ENCODE measurements around the gene PTPN4. TPM values are rescaled to one million over a fixed set of nuclear protein-coding genes. Genes with fewer than 3 reads are reported as not detected.

PTPN4 gene
- polyA plus RNA-seq, 1 experiment: 11.8 TPM

DNA sequence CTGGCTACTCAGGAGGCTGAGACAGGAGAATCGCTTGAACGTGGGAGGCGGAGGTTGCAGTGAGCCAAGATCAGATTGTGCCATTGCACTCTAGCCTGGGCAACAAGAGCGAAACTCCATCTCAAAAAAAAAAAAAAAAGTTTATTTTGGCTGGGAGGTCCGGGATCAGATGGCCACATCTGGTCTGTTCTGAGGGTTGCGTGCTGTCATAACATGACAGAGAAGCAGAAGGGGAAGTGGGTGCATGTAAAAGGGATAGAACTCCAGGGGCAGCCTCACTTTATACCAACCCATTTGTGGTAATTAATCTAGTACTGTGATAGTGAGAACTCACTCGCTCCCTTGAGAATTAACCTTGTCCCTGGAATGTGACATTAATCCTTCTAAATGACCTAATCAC lies 101.2 kb downstream of the PTPN4 start:
- TF ChIP-seq, protein P1, sequence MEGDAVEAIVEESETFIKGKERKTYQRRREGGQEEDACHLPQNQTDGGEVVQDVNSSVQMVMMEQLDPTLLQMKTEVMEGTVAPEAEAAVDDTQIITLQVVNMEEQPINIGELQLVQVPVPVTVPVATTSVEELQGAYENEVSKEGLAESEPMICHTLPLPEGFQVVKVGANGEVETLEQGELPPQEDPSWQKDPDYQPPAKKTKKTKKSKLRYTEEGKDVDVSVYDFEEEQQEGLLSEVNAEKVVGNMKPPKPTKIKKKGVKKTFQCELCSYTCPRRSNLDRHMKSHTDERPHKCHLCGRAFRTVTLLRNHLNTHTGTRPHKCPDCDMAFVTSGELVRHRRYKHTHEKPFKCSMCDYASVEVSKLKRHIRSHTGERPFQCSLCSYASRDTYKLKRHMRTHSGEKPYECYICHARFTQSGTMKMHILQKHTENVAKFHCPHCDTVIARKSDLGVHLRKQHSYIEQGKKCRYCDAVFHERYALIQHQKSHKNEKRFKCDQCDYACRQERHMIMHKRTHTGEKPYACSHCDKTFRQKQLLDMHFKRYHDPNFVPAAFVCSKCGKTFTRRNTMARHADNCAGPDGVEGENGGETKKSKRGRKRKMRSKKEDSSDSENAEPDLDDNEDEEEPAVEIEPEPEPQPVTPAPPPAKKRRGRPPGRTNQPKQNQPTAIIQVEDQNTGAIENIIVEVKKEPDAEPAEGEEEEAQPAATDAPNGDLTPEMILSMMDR (IDR thresholded peaks at IDR 0.05; ENCODE audit: insufficient read depth, low read depth, low read length): no peak
- Histone ChIP-seq H3K27me3 (ENCODE audit: control insufficient read depth, insufficient read depth, low read length) (no peaks in the 10 kb centered on the region), H3K36me3 (ENCODE audit: control insufficient read depth, insufficient read depth, low read length) (no peaks in the 10 kb centered on the region), H3K4me3 (ENCODE audit: low read depth, low read length) (no peak overlapping the region)
- DNase-seq (ENCODE audit: low read depth): no peak
- ChIA-PET CTCF (no interaction called here), POLR2A (no interaction called here)

DNA sequence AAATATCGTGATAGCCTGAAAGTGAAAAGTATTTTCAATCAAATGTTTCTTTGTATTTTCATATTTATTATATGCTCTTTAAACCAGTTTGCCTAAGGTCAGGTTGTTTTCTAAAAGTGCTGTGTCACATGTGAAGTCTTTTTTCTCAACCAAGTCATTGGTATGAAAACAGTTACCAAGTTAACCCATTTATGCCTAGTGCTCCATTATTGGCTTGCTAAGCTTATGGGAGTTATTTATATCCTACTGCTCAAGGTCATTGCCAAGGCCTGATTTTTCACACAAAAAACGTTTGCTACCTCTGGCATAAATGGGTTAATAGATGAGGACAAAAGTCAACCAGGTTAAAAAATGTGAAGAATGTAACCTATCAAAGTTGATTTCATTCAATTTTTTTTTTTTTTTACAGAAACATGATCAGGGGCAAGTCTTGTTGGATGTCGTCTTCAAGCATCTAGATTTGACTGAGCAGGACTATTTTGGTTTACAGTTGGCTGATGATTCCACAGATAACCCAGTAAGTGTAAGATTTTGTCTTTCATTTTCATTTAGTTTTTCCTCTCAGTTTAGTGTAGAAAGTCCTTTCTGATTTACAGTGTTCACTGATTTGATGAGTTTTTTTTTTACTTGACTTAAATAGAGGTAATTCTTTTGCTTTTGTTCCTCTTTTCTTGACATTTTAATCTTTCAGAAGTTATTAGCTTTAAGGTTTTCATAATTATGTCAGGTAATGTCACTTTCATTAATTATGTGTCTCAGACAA lies 102.6 kb downstream of the PTPN4 start:
- Histone ChIP-seq H3K27me3 (ENCODE audit: control insufficient read depth, insufficient read depth, low read length) (no peaks in the 10 kb centered on the region), H3K36me3 (ENCODE audit: control insufficient read depth, insufficient read depth, low read length) (no peaks in the 10 kb centered on the region), H3K4me3 (ENCODE audit: low read depth, low read length) (no peak overlapping the region)
- no peak for DNase-seq (ENCODE audit: low read depth)
- TF ChIP-seq, protein P1 (IDR thresholded peaks at IDR 0.05; ENCODE audit: insufficient read depth, low read depth, low read length): no peak
- ChIA-PET POLR2A (no interaction called here), CTCF (no interaction called here)

DNA sequence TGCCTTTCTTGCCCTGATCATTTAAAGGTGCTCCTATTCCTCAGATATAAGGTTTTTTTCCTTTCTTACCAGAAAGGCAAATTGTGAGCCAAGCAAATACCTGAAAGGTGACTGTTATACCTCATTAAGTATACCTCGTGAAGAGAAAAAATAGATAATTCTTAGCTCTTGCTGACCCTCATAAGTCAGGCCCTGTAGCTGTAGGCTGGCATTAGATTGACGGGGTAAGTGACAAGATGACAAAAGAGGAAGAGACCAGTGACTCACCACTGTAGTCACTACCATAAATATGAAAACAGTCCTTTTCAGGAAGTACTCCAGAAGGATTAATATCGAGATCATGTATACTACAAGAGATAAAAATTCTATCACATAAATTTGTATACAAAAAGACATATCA lies 104.6 kb downstream of the PTPN4 start:
- no peaks in the 10 kb centered on the region for H3K27me3 ChIP-seq (ENCODE audit: control insufficient read depth, insufficient read depth, low read length)
- ChIA-PET CTCF (interaction anchor here (0.8 kb wide), 1 partner anchor 12 kb away, joined by 3 read pairs; no protein-coding TSS in a partner anchor), POLR2A (no interaction called here)
- DNase-seq (ENCODE audit: low read depth): no peak
- no peaks in the 10 kb centered on the region for H3K36me3 ChIP-seq (ENCODE audit: control insufficient read depth, insufficient read depth, low read length)
- no peak overlapping the region for H3K4me3 ChIP-seq (ENCODE audit: low read depth, low read length)
- TF ChIP-seq, protein P1 (IDR thresholded peaks at IDR 0.05; ENCODE audit: insufficient read depth, low read depth, low read length): no peak

DNA sequence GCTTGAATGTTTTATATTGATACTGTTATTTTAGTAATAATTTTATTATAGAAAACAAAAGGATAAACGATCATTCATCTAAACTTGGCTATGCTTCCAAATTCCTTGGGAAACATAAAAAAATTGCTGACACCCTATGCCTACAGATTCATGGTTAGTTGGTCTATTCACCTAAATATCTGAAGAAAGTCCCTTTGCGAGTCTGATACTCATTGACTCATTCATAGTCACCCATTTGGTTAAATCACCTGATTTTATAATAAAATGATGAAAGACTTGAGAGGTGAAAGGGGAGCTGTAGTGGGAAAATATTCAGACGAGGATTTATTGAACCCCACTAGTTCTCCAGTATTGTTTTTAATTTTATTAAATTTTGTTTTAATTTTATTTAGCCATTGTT lies 112.0 kb downstream of the PTPN4 start:
- no peak overlapping the region for H3K4me3 ChIP-seq (ENCODE audit: low read depth, low read length)
- no peak for DNase-seq (ENCODE audit: low read depth)
- no peaks in the 10 kb centered on the region for H3K36me3 ChIP-seq (ENCODE audit: control insufficient read depth, insufficient read depth, low read length)
- H3K27me3 ChIP-seq (ENCODE audit: control insufficient read depth, insufficient read depth, low read length): no peaks in the 10 kb centered on the region
- TF ChIP-seq, protein P1 (IDR thresholded peaks at IDR 0.05; ENCODE audit: insufficient read depth, low read depth, low read length): no peak
- ChIA-PET POLR2A (no interaction called here), CTCF (no interaction called here)

DNA sequence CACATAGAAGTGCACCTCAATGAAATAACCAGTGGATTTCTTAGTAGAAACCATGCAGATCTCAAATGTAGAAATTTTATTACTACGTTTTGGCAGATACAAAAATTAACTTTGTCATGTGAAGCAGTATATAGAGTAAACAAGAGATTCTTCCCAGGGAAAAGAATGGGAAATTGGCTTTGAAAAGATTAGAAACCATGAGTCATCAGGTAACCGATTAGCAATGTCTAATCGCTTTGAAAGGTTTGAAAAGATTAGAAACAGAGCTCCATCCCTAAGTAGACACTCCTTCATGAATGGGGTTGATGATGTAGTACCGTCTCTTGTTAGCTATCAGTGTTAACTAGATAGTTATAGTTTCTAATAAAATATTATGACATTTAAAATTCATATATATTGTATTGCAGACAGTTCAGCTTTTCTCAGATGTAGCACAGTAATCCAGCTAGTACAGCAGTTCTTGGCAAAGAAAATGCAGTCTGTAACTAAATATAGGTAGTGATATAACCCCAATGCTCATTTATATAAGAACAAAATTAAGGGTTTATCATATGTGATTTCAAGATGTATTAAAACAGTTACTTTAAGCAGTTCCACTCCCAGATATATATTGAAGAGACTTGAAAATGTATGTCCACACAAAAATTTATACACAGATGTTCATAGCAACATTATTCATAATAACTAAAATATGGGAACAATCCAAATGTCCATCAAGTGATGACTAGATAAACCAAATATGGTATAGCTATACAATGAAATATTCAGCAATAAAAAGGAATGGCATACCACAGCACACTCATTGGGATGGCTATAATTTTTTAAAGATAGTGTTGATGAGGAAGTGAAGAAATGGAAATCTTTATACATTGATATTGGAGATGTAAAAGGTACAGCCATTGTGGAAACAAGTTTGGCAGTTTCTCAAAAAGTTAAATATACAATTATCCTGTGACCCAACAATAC lies 113.9 kb downstream of the PTPN4 start:
- TF ChIP-seq, protein P1 (IDR thresholded peaks at IDR 0.05; ENCODE audit: insufficient read depth, low read depth, low read length): no peak

More for the DNA sequence above, 113.9 kb downstream of the PTPN4 start:
- H3K36me3 ChIP-seq (ENCODE audit: control insufficient read depth, insufficient read depth, low read length): no peaks in the 10 kb centered on the region
- POLR2A ChIA-PET: no interaction called here
- H3K4me3 ChIP-seq (ENCODE audit: low read depth, low read length): no peak overlapping the region
- no peaks in the 10 kb centered on the region for H3K27me3 ChIP-seq (ENCODE audit: control insufficient read depth, insufficient read depth, low read length)
- no peak for DNase-seq (ENCODE audit: low read depth)
- CTCF ChIA-PET: interaction anchor here (1.2 kb wide), 1 partner anchor 13 kb away, joined by 3 read pairs; no protein-coding TSS in a partner anchor
